HEK293 (cell line): ENCODE measurements around the gene YIPF6.

Experiments
- MEIS1 ChIP-seq: sonication (generic); formaldehyde crosslinking; IDR thresholded peaks from 2 replicates; pipeline ENCODE4 v1.8.1; 2022; ENCODE audit warnings: missing genetic modification reagents, mild to moderate bottlenecking, borderline replicate concordance
- SETDB1 ChIP-seq: IDR thresholded peaks from one replicate; pipeline ENCODE4 v1.6.1; 2017; ENCODE audit warnings: mild to moderate bottlenecking, low read length, moderate library complexity, mixed read lengths; ENCODE audit not compliant: insufficient read length
- ZBTB1 ChIP-seq: fragments of 450-650 bp; formaldehyde crosslinking; IDR thresholded peaks from 2 replicates; pipeline ENCODE4 v1.5.1; 2016; ENCODE audit warnings: missing biosample characterization, missing genetic modification characterization
- ZBTB7A ChIP-seq: fragments of 450-650 bp; formaldehyde crosslinking; IDR thresholded peaks from 2 replicates; pipeline ENCODE4 v1.5.1; 2016; ENCODE audit warnings: low read depth, missing biosample characterization, missing genetic modification characterization
- ZFP41 ChIP-seq: fragments of 450-650 bp; formaldehyde crosslinking; IDR thresholded peaks from 2 replicates; pipeline ENCODE4 v1.5.1; 2016; ENCODE audit warnings: missing biosample characterization, missing genetic modification characterization, borderline replicate concordance
- ZFP69B ChIP-seq: fragments of 450-650 bp; formaldehyde crosslinking; IDR thresholded peaks from 2 replicates; pipeline ENCODE4 v1.5.1; 2016; ENCODE audit warnings: missing biosample characterization, missing genetic modification characterization
- ZIC2 ChIP-seq: fragments of 450-650 bp; formaldehyde crosslinking; IDR thresholded peaks from 2 replicates; pipeline ENCODE4 v1.5.1; 2016; ENCODE audit warnings: missing biosample characterization, missing genetic modification characterization
- ZNF10 ChIP-seq: fragments of 450-650 bp; formaldehyde crosslinking; IDR thresholded peaks from 2 replicates; pipeline ENCODE4 v1.5.1; 2017; ENCODE audit warnings: missing biosample characterization, missing genetic modification characterization
- ZNF112 ChIP-seq: fragments of 450-650 bp; formaldehyde crosslinking; IDR thresholded peaks from 2 replicates; pipeline ENCODE4 v1.5.0; 2017; ENCODE audit warnings: missing biosample characterization, missing genetic modification characterization
- ZNF138 ChIP-seq: fragments of 450-650 bp; formaldehyde crosslinking; IDR thresholded peaks from 2 replicates; pipeline ENCODE4 v1.5.1; 2016; ENCODE audit warnings: missing biosample characterization, missing genetic modification characterization, borderline replicate concordance
- ZNF157 ChIP-seq: fragments of 450-650 bp; formaldehyde crosslinking; IDR thresholded peaks from 2 replicates; pipeline ENCODE4 v1.5.1; 2016; ENCODE audit warnings: missing biosample characterization, missing genetic modification characterization
- ZNF169 ChIP-seq: fragments of 450-650 bp; formaldehyde crosslinking; IDR thresholded peaks from 2 replicates; pipeline ENCODE4 v1.5.1; 2016; ENCODE audit warnings: missing biosample characterization, missing genetic modification characterization
- ZNF174 ChIP-seq: fragments of 450-650 bp; formaldehyde crosslinking; IDR thresholded peaks from 2 replicates; pipeline ENCODE4 v1.5.0; 2017; ENCODE audit warnings: missing biosample characterization, mild to moderate bottlenecking, missing genetic modification characterization
- ZNF404 ChIP-seq: fragments of 450-650 bp; formaldehyde crosslinking; IDR thresholded peaks from 2 replicates; pipeline ENCODE4 v1.5.1; 2017; ENCODE audit warnings: missing biosample characterization, missing genetic modification characterization
- ZNF426 ChIP-seq: fragments of 450-650 bp; formaldehyde crosslinking; IDR thresholded peaks from 2 replicates; pipeline ENCODE4 v1.5.1; 2017; ENCODE audit warnings: missing biosample characterization, missing genetic modification characterization, mild to moderate bottlenecking, inconsistent platforms, moderate library complexity
- ZNF501 ChIP-seq: fragments of 450-650 bp; formaldehyde crosslinking; IDR thresholded peaks from 2 replicates; pipeline ENCODE4 v1.5.1; 2016; ENCODE audit warnings: missing biosample characterization, missing genetic modification characterization
- ZNF529 ChIP-seq: fragments of 450-650 bp; formaldehyde crosslinking; IDR thresholded peaks from 2 replicates; pipeline ENCODE4 v1.5.1; 2017; ENCODE audit warnings: missing genetic modification characterization, missing biosample characterization; ENCODE audit not compliant: insufficient replicate concordance
- ZNF548 ChIP-seq: fragments of 450-650 bp; formaldehyde crosslinking; IDR thresholded peaks from 2 replicates; pipeline ENCODE4 v1.5.1; 2016; ENCODE audit warnings: missing biosample characterization, missing genetic modification characterization
- ZNF555 ChIP-seq: fragments of 450-650 bp; formaldehyde crosslinking; conservative IDR thresholded peaks from 2 replicates; pipeline ENCODE4 v1.5.1; 2017; ENCODE audit warnings: missing biosample characterization, mild to moderate bottlenecking, missing genetic modification characterization, inconsistent platforms
- ZNF621 ChIP-seq: fragments of 450-650 bp; formaldehyde crosslinking; IDR thresholded peaks from 2 replicates; pipeline ENCODE4 v1.5.1; 2017; ENCODE audit warnings: missing biosample characterization, missing genetic modification characterization
- ZNF707 ChIP-seq: fragments of 450-650 bp; formaldehyde crosslinking; IDR thresholded peaks from 2 replicates; pipeline ENCODE4 v1.5.1; 2016; ENCODE audit warnings: missing biosample characterization, missing genetic modification characterization
- ZXDB ChIP-seq: fragments of 450-650 bp; formaldehyde crosslinking; IDR thresholded peaks from 2 replicates; pipeline ENCODE4 v1.5.1; 2016; ENCODE audit warnings: missing biosample characterization, missing genetic modification characterization
- TF ChIP-seq, protein P1 (sequence below): fragments of 450-650 bp; formaldehyde crosslinking; optimal IDR thresholded peaks from 2 replicates; pipeline ENCODE3; 2016; ENCODE audit warnings: missing biosample characterization, mild to moderate bottlenecking, missing genetic modification characterization
- TF ChIP-seq, protein P2 (sequence below): fragments of 450-650 bp; IDR thresholded peaks from 2 replicates; pipeline ENCODE4 v1.5.1; 2018; ENCODE audit warnings: missing biosample characterization, missing genetic modification characterization
- TF ChIP-seq, protein P3 (sequence below): fragments of 450-650 bp; formaldehyde crosslinking; IDR thresholded peaks from 2 replicates; pipeline ENCODE4 v1.5.1; 2016; ENCODE audit warnings: missing biosample characterization, missing genetic modification characterization
- TF ChIP-seq, protein P4 (sequence below): fragments of 450-650 bp; formaldehyde crosslinking; IDR thresholded peaks from 2 replicates; pipeline ENCODE4 v1.5.1; 2016; ENCODE audit warnings: missing biosample characterization, missing genetic modification characterization
- TF ChIP-seq, protein P5 (sequence below): fragments of 450-650 bp; formaldehyde crosslinking; IDR thresholded peaks from 2 replicates; pipeline ENCODE4 v1.5.1; 2016; ENCODE audit warnings: missing biosample characterization, missing genetic modification characterization

The YIPF6 gene

DNA sequence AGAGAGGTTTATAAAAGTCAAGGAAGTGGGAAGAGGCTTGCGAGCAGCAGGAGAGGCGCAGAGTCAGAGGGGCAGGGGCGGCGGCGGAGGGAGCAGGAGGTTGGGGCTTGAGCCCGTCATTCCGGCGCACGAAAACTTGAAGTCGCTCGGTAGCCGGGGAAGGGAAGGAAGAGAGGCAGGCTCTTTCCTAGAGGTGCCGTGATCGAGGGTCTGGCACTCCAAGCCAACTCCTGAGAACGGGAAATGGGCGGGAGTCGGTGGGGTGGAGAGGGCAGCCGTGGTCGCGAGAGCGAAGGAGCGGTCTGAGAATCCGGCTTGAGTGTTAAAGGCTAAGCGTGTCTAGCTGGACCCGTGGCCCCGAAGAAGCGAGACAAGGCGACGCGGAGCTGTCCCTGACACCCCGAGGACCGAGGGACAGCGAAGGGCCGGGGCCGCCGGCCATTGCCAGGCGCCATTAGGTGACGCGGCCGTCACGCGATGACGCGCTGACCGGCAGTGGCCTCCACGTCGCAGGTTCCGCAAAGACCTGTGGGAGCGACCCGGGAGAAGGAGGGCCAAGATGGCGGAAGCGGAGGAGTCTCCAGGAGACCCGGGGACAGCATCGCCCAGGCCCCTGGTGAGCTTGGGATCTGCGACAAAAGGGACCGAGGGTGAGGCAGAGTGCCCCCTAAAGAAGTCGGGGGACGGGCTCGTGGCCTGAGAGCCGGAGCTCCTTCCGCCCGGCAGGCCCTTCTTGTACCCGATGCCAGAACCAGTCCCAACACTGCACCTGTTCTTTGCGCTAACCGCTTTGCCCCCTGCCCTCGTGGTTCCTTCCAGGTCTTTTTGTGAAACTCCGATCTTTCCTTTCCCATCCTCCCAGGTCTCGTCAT, at the start of gene YIPF6 (continued):
- TF ChIP-seq, protein P1, sequence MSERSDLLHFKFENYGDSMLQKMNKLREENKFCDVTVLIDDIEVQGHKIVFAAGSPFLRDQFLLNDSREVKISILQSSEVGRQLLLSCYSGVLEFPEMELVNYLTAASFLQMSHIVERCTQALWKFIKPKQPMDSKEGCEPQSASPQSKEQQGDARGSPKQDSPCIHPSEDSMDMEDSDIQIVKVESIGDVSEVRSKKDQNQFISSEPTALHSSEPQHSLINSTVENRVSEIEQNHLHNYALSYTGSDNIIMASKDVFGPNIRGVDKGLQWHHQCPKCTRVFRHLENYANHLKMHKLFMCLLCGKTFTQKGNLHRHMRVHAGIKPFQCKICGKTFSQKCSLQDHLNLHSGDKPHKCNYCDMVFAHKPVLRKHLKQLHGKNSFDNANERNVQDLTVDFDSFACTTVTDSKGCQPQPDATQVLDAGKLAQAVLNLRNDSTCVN (tag by site-specific recombination): peak; percentile 69
- TF ChIP-seq ZBTB7A (tag by site-specific recombination): no peak
- TF ChIP-seq ZNF138: no peak
- no peak for TF ChIP-seq ZNF112 (tag by site-specific recombination)
- TF ChIP-seq, protein P2, sequence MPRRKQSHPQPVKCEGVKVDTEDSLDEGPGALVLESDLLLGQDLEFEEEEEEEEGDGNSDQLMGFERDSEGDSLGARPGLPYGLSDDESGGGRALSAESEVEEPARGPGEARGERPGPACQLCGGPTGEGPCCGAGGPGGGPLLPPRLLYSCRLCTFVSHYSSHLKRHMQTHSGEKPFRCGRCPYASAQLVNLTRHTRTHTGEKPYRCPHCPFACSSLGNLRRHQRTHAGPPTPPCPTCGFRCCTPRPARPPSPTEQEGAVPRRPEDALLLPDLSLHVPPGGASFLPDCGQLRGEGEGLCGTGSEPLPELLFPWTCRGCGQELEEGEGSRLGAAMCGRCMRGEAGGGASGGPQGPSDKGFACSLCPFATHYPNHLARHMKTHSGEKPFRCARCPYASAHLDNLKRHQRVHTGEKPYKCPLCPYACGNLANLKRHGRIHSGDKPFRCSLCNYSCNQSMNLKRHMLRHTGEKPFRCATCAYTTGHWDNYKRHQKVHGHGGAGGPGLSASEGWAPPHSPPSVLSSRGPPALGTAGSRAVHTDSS (tag by site-specific recombination): no peak
- TF ChIP-seq ZIC2 (tag by site-specific recombination): no peak
- no peak for TF ChIP-seq ZNF174 (tag by site-specific recombination)
- TF ChIP-seq ZFP69B (tag by site-specific recombination): no peak
- TF ChIP-seq ZNF169 (tag by site-specific recombination): no peak
- TF ChIP-seq, protein P3, sequence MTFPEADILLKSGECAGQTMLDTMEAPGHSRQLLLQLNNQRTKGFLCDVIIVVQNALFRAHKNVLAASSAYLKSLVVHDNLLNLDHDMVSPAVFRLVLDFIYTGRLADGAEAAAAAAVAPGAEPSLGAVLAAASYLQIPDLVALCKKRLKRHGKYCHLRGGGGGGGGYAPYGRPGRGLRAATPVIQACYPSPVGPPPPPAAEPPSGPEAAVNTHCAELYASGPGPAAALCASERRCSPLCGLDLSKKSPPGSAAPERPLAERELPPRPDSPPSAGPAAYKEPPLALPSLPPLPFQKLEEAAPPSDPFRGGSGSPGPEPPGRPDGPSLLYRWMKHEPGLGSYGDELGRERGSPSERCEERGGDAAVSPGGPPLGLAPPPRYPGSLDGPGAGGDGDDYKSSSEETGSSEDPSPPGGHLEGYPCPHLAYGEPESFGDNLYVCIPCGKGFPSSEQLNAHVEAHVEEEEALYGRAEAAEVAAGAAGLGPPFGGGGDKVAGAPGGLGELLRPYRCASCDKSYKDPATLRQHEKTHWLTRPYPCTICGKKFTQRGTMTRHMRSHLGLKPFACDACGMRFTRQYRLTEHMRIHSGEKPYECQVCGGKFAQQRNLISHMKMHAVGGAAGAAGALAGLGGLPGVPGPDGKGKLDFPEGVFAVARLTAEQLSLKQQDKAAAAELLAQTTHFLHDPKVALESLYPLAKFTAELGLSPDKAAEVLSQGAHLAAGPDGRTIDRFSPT (tag by site-specific recombination): no peak
- no peak for TF ChIP-seq ZNF555 (tag by site-specific recombination)
- TF ChIP-seq ZNF548 (tag by site-specific recombination): no peak
- no peak for TF ChIP-seq ZNF707 (tag by site-specific recombination)
- peak; percentile 87 for TF ChIP-seq ZXDB (tag by site-specific recombination)
- no peak for TF ChIP-seq ZBTB1
- TF ChIP-seq, protein P4, sequence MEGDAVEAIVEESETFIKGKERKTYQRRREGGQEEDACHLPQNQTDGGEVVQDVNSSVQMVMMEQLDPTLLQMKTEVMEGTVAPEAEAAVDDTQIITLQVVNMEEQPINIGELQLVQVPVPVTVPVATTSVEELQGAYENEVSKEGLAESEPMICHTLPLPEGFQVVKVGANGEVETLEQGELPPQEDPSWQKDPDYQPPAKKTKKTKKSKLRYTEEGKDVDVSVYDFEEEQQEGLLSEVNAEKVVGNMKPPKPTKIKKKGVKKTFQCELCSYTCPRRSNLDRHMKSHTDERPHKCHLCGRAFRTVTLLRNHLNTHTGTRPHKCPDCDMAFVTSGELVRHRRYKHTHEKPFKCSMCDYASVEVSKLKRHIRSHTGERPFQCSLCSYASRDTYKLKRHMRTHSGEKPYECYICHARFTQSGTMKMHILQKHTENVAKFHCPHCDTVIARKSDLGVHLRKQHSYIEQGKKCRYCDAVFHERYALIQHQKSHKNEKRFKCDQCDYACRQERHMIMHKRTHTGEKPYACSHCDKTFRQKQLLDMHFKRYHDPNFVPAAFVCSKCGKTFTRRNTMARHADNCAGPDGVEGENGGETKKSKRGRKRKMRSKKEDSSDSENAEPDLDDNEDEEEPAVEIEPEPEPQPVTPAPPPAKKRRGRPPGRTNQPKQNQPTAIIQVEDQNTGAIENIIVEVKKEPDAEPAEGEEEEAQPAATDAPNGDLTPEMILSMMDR (tag by site-specific recombination): peak; percentile 65
- no peak for TF ChIP-seq ZFP41
- TF ChIP-seq, protein P5, sequence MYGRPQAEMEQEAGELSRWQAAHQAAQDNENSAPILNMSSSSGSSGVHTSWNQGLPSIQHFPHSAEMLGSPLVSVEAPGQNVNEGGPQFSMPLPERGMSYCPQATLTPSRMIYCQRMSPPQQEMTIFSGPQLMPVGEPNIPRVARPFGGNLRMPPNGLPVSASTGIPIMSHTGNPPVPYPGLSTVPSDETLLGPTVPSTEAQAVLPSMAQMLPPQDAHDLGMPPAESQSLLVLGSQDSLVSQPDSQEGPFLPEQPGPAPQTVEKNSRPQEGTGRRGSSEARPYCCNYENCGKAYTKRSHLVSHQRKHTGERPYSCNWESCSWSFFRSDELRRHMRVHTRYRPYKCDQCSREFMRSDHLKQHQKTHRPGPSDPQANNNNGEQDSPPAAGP (tag by site-specific recombination): peak; percentile 78
- no peak for TF ChIP-seq ZNF621
- no peak for TF ChIP-seq ZNF404 (tag by site-specific recombination)
- TF ChIP-seq MEIS1 (CRISPR knock-in tag): no peak; the same call in 1 of the 2 replicates
- TF ChIP-seq ZNF529 (tag by site-specific recombination): no peak
- TF ChIP-seq ZNF10: peak; percentile 43; the same call in 1 of the 2 replicates
- peak; percentile 75 for TF ChIP-seq ZNF501 (tag by site-specific recombination)
- TF ChIP-seq SETDB1: no peak
- TF ChIP-seq ZNF426 (tag by site-specific recombination): no peak
- TF ChIP-seq ZNF157 (tag by site-specific recombination): no peak
